Kidney (tissue), 14 donors: Measurements from ENCODE around the gene ARHGAP8. TPM values are rescaled to one million over a fixed set of nuclear protein-coding genes. Genes with fewer than 3 reads are reported as not detected.

Source experiments
- DNase-seq, 5 donors: peaks; one replicate each; pipeline ENCODE4 v3.0.0-alpha.2; 2013 to 2020
- FAIRE-seq: peaks from 2 replicates; lab custom pipeline; 2012; peaks lifted over from hg19 to GRCh38; lab: Jason Lieb, UNC
- H3K27ac ChIP-seq, 2 donors: one replicate each; pipeline ENCODE4 v1.7.0; 2013; ENCODE audit warnings: low read depth in 2 of 2, low read length in 2 of 2, inconsistent platforms in 1 of 2
- H3K27me3 ChIP-seq: one replicate; pipeline ENCODE4 v1.7.1; 2013; ENCODE audit warnings: low read length, inconsistent platforms; ENCODE audit not compliant: control insufficient read depth, insufficient read depth
- H3K36me3 ChIP-seq, 3 donors: one replicate each; pipeline versions ENCODE4 v1.7.0 to v1.7.1; 2013; ENCODE audit warnings: low read length in 3 of 3, control low read depth in 1 of 3, inconsistent platforms in 1 of 3; ENCODE audit not compliant: insufficient read depth in 3 of 3, control insufficient read depth in 2 of 3
- H3K4me1 ChIP-seq, 3 donors: one replicate each; pipeline versions ENCODE4 v1.7.0 to v1.7.1; 2013; ENCODE audit warnings: low read length in 3 of 3, inconsistent platforms in 1 of 3, low read depth in 1 of 3; ENCODE audit not compliant: control insufficient read depth in 2 of 3, insufficient read depth in 2 of 3
- H3K4me3 ChIP-seq, 3 donors: one replicate each; pipeline versions ENCODE4 v1.7.0 to v1.8.1; 2013; ENCODE audit warnings: low read length in 3 of 3, control low read depth in 1 of 3, inconsistent platforms in 1 of 3
- H3K9ac ChIP-seq, 3 donors: one replicate each; pipeline versions ENCODE4 v1.7.0 to v1.7.1; 2013; ENCODE audit warnings: low read length in 3 of 3, control low read depth in 1 of 3, inconsistent platforms in 1 of 3
- H3K9me3 ChIP-seq, 3 donors: one replicate each; pipeline versions ENCODE4 v1.7.0 to v1.7.1; 2013; ENCODE audit warnings: low read length in 3 of 3, control low read depth in 1 of 3, inconsistent platforms in 1 of 3; ENCODE audit not compliant: control insufficient read depth in 2 of 3, insufficient read depth in 1 of 3
- CTCF ChIP-seq: IDR thresholded peaks from 3 replicates; pipeline ENCODE4 v1.5.1; 2012; ENCODE audit warnings: mild to moderate bottlenecking, moderate library complexity, borderline replicate concordance; ENCODE audit not compliant: insufficient read depth; ENCODE audit errors: extremely low read depth
- intact Hi-C: fragments of 100-400 bp; cut with DNase I; formaldehyde crosslinking; loops from one replicate; pipeline ENCODE4 v1.11.1; 2022
- polyA plus RNA-seq: library from polyadenylated mRNA; stranded (reverse); fragments of 350-450 nt; fragmentation: Illumina TruSeq; extraction: RNeasy Lipid Tissue Mini Kit (QIAGEN cat#74804); gene quantifications from one replicate; pipeline ENCODE4 v1.2.3, GENCODE V29; 2014; ENCODE audit warnings: low read depth, low replicate concordance; ENCODE audit not compliant: insufficient read depth
- total RNA-seq: library from RNA; stranded (reverse); fragmentation: NEBNext Ultra II Directional; extraction: Animal tissue kit (Norgen Biotek cat#: 25700); gene quantifications from one replicate; pipeline ENCODE4 v1.2.1, GENCODE V29; 2021
- donor health status: control.
- donor health status: control.
- donor health status: control.
- donor health status: control.
- donor health status: control.
- donor health status: DM: yes; HTN: yes; CAD: no.
- donor health status: Normal renal cell carcinoma (clear cell type).

The ARHGAP8 gene
- total and polyA plus RNA-seq, 2 donors from 2014 or later: 30.2 to 35.7 TPM

GRCh38 chr22:44759430-44760310 is 7.3 kb downstream of the ARHGAP8 start:
- FAIRE-seq: no peak
- intact Hi-C loops: no loop called here

DNA sequence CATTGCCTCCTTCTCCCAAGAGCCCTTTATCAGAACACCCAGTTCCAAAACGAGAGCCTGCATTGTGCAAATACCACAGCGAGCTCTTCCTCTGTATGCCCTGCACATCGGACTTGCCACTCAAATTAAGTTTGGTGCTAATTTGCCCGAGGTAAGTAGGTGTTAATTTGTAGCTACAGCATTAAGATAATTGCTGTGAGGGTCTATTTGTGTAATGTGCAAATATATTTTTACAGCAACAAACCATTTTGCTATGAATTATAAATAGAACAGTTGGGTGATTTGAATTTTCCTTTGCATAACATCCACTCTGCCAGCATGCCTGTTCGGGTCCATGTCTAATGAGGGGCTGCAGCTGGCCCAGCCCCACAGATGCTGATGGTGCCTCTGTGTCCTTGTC is 8.1 kb downstream of the ARHGAP8 start:
- no peak overlapping the region for H3K9ac ChIP-seq
- FAIRE-seq: no peak
- no peak for DNase-seq
- H3K9me3 ChIP-seq: no peaks in the 10 kb centered on the region
- H3K27me3 ChIP-seq: no peaks in the 10 kb centered on the region
- no peak overlapping the region for H3K27ac ChIP-seq
- no peaks in the 10 kb centered on the region for H3K36me3 ChIP-seq
- intact Hi-C loops: no loop called here
- no peak overlapping the region for H3K4me3 ChIP-seq
- peaks cover 0 to 19% (median 5%) of the 10 kb centered on the region in 3 donors for H3K4me1 ChIP-seq
- TF ChIP-seq CTCF: no peak

More at GRCh38 chr22:44759430-44760310, 7.3 kb downstream of the ARHGAP8 start:
- no peak overlapping the region for H3K9ac ChIP-seq
- TF ChIP-seq CTCF: no peak
- H3K36me3 ChIP-seq: no peaks in the 10 kb centered on the region
- no peaks in the 10 kb centered on the region for H3K9me3 ChIP-seq
- H3K4me3 ChIP-seq: no peak overlapping the region
- no peak overlapping the region for H3K27ac ChIP-seq
- H3K27me3 ChIP-seq: no peaks in the 10 kb centered on the region
- peak in 2 of 5 donors; percentile 28 to 51 for DNase-seq
- H3K4me1 ChIP-seq: peaks cover under 1 to 27% (median 10%) of the 10 kb centered on the region in 3 donors

- Histone ChIP-seq H3K9ac (no peak overlapping the region), H3K27ac (no peak overlapping the region), H3K27me3 (no peaks in the 10 kb centered on the region), H3K9me3 (no peaks in the 10 kb centered on the region), H3K4me1 (peaks cover 0 to 15% (median 0%) of the 10 kb centered on the region in 3 donors), H3K4me3 (no peak overlapping the region), H3K36me3 (no peaks in the 10 kb centered on the region)
- DNase-seq (no peak), FAIRE-seq (no peak)
- no peak for TF ChIP-seq CTCF
- intact Hi-C loops: no loop called here
Measured at GRCh38 chr22:44761025-44761424, 8.7 kb downstream of the ARHGAP8 start.
